Epithelial cell of esophagus (primary cell): ENCODE results near the gene SPATA31D4.
"Not testable (repeated sequence)": the region's sequence is repeated elsewhere in the genome, so short reads cannot be mapped to it uniquely, and the experiment has no call there.

Experiments used
- DNase-seq: peaks from one replicate; pipeline ENCODE4 v3.0.0; 2010; ENCODE audit warnings: low read depth
- H3K4me3 ChIP-seq: 2 replicates; pipeline ENCODE4 v1.5.1; 2011; ENCODE audit warnings: mild to moderate bottlenecking, low read length, control low read depth
- CTCF ChIP-seq: IDR thresholded peaks from 2 replicates; pipeline ENCODE4 v1.5.1; 2011; ENCODE audit warnings: low read depth, mild to moderate bottlenecking, low read length, control low read depth, inconsistent platforms; ENCODE audit not compliant: insufficient read depth; ENCODE audit errors: missing control alignments

SPATA31D4 gene

GRCh38 chr9:81912135-81912534 is 16.1 kb upstream of the SPATA31D4 start:
- no peak overlapping the region for H3K4me3 ChIP-seq
- no peak for DNase-seq
- TF ChIP-seq CTCF = no peak

GRCh38 chr9:81915801-81916505 is 12.3 kb upstream of the SPATA31D4 start:
- no peak overlapping the region for H3K4me3 ChIP-seq
- TF ChIP-seq CTCF = no peak
- DNase-seq = no peak

GRCh38 chr9:81918507-81918906 is 9.7 kb upstream of the SPATA31D4 start:
- DNase-seq, H3K4me3 ChIP-seq: not testable (repeated sequence)

- not testable (repeated sequence) for DNase-seq, H3K4me3 ChIP-seq
Observed at GRCh38 chr9:81930147-81930546, 1.9 kb downstream of the SPATA31D4 start.

- H3K4me3 ChIP-seq, DNase-seq: not testable (repeated sequence)
Observed at GRCh38 chr9:81933547-81933946, 5.3 kb downstream of the SPATA31D4 start.

GRCh38 chr9:81943393-81943792 is 15.2 kb downstream of the SPATA31D4 start, which contains the start of gene SPATA31D3:
Gene SPATA31D3, plus strand, starts transcription at chr9:81943500. Its CDS starts 86 bp downstream, at chr9:81943586.
- not testable (repeated sequence) for H3K4me3 ChIP-seq, DNase-seq

GRCh38 chr9:81948650-81949049 is 20.4 kb downstream of the SPATA31D4 start:
- H3K4me3 ChIP-seq, DNase-seq: not testable (repeated sequence)

GRCh38 chr9:81953096-81953495 is 24.9 kb downstream of the SPATA31D4 start:
- DNase-seq = no peak
- no peak for TF ChIP-seq CTCF
- H3K4me3 ChIP-seq = no peak overlapping the region

GRCh38 chr9:81955625-81956024 is 27.4 kb downstream of the SPATA31D4 start:
- no peak for TF ChIP-seq CTCF
- H3K4me3 ChIP-seq = no peak overlapping the region
- DNase-seq = no peak
